NOMO-1 treated with DMSO at 0.1 percent for 48 hours (cell line): ENCODE measurements around the gene KRT6A.

Source experiments
- DNase-seq: peaks from one replicate; lab custom pipeline; 2025; ENCODE audit not compliant: unreplicated experiment; lab: John Stamatoyannopoulos, UW

The KRT6A gene

DNA sequence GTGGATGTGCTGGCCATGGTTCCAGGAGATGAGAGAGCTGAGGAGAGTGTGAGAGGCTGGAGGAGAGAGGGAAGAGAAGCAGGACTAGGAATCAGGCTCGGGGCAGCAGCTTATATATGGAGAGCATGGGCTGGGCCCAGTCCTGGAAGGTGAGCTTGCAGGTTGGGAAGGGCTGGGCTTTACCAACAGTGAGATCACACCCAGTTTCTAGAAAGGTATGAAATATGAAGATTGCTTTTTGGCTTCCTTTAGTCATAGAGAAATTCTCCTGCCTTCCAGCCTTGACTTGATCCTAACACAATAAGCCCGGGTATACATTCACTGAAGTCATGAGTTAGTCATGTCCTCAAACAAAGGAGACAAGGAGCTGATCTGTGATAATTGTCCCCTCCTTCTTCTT is at the start of gene KRT6A:
TSS of gene KRT6A (minus strand) at position 86 of the 400 bp plus-strand sequence. CDS start at position 17, 69 bp downstream.
- DNase-seq = no peak

DNA sequence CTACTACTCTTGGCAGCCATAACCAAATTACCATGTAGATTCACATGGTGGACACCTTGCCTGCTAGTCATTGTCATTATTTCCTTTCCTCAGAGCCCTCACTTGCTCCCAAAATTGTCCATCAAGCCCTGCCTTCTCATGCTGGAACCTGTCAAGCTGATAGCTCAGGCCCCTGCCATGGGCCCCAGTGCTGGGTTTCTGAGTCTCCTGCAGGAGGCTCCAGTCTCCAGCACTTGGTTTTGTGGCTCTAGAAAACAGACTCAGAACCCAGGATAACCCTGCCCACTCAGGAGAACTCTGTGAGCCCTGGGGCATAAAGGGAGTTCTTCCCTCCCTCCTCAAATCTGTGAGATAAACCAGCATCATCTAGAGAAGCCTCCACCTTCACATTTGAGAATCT is 49.1 kb upstream of the KRT6A start:
- DNase-seq = no peak

DNA sequence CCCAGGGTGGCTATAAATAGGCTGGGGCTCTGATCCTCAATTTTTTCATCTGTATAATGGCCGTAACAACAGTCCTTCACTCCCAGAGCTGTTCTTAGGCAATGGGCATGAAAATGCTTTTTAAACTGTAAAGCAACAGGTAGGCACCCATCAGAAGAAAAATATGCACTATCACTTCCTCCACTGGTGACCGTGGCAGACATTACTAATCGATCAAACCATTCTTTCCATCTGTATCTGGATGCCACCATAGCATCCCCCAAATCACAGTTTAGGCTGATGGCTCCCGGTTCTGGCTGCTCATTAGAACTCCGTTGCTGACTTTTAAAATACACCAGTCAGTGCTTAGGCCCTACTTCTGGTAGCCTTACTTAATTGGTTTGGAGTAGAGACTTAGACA is 48.7 kb upstream of the KRT6A start:
- no peak for DNase-seq

DNA sequence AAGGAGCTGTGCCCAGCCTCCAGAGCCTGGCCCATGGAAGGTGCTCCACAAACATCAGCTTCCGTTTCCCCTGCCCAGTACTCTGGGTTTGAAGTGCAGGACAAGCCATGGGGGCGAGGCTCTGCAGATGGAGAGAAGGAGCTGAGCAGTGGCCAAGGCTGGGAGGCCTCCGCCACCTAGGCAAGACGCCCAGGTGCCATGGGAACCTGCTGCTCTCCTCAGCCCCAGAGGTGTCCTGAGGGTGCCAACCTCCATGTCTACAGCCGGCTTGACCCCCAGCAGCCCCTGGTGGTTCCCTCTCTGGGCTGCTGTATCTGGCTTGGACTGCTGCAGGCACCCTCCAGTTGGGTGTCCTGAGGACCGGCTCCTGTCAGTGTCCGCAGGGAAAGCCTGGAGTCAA is 47.5 kb upstream of the KRT6A start:
- DNase-seq = no peak

DNA sequence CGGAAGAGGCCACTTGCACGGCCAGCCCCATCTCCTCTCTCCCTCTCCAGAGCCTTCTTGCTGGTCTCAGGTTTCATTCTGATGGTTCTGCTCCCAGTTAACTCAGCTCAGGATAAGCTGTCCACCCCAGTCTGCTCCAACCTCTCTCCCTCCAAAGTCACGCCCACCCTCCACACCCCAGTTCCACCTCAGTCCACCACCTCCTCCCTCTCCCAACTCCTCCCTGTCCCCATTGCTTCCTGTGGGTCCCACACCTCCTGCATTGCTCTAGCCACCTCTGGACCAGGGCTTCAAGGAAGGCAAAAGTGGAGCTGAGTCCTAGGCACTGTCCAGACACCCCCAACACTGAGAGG is 46.7 kb upstream of the KRT6A start:
- no peak for DNase-seq

DNA sequence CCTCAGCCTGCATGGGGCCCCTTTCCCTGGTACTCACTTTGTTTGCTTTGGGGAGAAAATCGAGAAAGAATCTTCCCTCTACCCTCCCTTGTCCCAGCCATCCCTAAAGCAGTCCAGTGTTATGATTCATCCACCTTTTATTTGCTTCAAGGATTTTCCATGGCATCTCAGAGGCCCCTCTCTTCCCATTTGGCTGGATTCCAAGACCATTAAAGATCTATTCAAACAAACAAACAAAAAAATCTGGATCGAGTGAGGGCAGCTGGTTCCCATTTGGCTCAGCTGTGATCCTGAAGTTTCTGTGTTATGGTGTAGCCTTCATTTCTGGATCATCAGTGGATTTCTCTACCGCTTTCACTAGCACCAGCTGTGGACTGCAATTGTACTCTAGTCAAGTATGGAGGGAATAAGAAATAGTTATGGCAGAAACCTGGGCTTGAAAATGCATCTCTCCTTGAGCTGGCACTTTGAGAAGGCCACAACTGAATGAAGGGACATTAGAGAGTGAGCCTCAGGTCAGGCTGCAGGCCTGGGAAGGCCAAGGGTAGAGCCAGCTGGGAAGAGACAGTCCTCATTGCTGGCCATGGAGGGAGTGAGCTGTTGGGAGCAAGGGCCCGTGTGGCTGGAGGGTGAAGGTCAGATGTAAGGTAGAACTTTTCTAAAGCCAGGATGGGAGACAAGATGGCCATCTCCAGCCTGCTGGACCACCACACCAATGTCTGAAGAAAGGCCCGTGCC is 46.2 kb upstream of the KRT6A start:
- DNase-seq = no peak

DNA sequence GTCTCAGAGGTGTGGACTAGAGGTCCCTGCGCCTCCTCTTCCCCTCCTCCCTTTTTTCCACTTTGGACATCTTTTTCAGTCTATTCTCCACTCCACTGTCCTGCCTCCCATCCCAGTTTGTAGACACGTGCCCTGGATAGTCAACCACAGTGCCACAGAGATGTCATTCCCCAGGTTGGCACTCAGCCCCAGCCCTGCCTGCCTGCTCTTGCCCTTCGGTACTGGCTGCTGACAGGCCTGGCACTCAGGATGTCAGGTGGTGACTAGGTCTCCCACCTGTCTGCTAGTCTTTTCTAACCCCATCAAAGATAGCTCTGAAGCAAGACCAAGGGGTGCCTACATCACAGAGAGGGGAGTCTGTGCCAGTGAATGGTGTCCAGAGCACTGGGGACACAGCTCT is 44.0 kb upstream of the KRT6A start:
- DNase-seq = no peak

DNA sequence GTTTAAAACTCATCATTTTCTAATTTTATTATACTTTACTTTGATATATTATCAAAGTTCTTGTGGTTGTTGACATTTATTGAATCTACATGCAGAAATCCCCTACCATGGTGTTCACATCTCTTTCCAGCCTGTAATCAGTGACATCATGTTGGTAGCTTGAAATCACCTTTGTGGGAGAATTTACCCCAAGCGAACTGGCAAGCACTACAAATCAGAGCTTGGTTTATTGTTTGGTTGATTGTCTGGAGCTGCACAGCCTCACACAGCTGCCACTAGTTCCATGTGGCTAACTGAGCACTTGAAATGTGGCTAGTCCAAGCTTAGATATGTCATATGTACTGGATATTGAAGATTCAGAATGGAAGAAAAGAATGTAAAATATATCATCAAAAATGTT is 42.5 kb upstream of the KRT6A start:
- no peak for DNase-seq

DNA sequence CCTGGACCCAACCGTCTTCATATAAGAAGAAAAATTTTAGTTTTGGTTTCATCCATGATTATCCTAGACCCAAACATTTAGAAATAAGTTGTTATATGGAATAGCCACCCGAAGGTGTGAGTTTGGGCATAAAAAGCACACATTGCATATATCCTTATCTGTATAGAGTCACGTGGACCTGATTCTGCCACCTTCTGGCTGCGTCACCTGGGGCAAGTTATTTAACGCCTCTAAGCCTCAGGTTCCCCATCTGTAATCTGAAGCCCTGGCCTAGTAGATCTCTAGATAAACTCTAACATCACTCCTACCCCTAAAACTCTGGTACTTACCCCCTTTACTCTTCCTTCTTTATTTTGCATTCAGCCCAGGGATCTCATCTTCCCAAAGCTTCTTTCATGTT is 41.4 kb upstream of the KRT6A start:
- no peak for DNase-seq

DNA sequence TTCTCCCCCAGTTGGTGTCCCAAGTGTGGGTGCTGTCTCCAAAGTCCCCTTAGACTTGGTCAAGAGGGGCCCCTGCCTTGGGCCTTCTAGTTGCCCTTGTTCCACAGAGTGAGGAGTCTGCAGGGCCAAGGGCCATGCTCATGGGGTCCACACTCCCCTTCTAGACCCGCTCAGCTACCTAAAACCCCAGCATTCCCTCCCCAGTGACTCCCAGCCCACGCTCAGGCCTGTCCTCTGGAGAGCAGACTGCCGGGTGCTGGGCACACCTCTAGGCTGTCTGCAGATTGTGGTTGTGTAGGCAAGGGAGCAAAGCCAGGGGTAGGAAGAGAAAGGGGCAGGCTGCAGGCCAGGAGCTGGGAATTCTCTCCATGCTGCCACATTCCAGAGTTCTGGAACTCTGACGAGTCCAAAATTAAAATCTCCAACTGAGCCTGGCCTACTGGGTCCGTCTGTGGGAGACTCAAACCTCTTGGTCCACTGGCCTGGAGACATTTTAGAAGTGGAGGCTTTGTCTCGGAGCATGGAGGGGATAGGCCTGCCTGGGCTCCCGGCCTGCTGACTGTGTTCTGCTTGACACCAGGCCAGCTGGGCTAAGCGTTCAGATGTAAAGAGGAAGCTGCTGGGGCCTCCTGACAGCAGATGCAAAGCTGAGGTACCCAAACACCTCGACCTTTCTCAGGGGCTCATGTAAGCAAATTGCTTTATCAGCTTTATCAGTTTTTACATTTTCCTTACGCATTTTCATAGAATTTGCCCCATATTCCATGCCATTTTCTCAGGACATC is 40.8 kb upstream of the KRT6A start:
- DNase-seq = no peak

DNA sequence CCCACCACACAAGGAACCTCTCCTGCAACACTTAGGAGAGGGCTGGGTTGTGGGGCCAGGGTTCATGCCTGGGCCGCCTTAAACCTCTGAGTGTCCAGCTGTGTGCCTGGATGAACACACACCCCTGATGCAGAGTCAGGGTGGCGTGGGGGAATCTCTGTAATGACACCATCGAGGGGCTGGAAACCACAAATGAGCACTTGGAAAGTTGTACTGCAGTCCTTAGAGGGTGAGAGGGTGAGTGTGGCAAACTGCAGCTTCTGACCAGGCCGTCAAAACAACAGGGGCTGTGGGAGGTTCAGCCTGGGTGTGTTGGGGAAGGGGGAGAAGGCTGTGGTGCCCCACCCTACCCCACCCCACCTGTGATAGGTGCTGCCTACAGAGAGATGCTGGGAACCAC is 39.6 kb upstream of the KRT6A start:
- no peak for DNase-seq

DNA sequence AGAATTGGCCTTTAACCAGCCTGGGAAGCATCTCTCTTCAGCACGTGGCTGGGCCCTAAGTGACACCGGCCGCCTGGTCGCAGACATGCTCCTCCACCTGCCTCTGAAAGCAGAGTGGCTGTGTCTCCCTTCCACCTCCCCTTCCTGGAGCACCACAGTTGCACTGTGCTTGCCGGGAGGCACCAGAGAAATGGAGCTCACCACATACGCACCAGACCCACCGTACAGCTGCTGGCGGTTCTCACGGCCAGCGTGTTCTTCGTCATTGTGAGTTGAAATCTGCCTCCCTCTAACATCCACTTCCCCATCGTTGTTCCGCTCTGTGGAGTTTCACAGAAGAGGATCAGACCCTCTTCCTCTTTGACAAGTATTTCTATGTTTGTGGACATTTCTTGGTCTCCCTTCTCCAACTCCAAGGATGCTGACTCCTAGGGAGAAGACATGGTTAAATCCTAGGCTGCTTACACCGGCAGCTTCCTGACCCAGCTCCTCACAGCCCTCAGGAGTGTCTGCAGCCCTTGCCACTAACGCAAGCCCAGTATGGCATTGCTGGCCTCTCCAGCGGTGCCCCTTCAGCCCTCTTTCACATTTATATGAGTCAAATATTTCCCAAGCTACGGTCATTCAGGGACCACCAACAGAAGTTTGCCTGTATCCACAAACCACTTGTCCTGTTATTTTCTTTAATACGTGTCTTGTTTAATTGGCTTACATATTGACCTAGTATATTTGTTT is 38.7 kb upstream of the KRT6A start:
- peak; percentile 70 for DNase-seq

DNA sequence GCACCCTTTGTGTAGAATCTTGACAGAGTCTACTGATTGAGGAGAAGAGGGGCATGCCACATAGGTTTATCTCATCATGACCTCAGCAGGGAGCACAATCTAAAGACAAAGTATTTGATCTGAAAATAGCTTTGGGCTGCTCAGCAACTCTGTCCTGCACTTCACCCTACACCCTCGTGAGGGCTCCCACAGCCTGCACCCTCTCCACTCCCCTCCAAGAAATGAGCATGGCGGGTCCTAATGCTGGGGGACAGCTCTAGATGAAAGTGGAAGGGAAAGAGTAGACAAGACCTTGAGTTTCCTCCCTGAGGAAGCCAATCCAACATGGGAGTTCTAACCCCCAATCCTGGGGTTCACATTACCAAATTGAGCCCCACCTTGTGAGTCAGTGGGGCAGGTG is 37.8 kb upstream of the KRT6A start:
- DNase-seq = no peak

DNA sequence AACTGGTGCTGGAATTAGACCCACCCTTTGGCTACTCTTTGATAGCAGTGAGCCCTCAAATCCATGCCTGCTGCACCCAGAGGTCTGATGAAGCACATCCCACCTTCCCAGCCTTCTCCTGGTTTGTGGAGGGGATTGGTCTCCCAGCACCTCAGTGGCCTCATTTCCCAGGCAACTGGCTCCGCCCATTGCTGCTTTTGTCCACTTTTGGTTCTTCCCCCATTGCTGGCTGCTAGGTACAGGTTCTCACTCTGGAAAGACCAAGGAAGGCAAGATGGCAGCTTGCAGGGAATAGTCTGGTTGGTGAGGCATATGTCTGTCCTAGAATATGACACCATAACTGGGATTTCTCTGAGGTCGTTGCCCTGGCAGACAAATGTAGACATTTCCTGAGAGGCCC is 37.3 kb upstream of the KRT6A start:
- DNase-seq = no peak

DNA sequence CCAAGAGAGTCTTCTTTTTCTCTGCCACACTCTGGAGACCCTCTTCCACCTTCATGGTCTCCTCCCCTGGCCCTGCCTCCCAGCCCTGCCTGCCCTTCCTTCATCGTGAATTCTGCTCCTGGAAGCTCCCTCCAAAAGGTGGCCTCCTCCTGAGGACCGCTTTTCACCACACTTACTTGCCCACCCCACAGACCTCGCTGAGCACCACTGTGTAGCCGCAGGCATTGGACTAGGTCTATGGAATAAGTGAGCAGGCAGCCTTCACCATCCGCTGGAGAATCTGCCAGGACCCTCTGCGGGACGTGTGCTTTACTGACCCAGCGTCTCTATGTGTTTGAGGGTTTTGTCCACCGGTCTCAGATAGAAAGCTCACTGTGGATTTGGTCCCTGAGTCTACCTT is 36.8 kb upstream of the KRT6A start:
- no peak for DNase-seq

DNA sequence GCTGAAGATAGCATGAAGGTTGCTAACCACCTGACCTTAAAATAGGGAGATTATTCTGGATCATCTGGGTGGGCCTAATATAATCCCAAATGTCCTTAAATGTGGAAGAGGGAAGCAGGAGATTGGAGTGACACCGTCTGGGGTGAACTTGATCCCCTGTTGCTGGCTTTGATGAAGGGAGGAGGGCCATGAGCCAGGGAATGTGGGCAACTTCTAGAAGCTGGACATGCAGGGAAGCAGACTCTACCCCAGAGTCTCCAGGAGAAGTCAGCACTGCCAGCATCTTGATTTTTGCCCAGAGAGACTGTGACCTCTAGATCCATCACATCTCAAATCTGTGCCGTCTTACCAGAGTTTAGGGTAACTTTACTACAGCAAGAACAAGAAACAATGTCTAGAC is 36.4 kb upstream of the KRT6A start:
- DNase-seq = no peak

DNA sequence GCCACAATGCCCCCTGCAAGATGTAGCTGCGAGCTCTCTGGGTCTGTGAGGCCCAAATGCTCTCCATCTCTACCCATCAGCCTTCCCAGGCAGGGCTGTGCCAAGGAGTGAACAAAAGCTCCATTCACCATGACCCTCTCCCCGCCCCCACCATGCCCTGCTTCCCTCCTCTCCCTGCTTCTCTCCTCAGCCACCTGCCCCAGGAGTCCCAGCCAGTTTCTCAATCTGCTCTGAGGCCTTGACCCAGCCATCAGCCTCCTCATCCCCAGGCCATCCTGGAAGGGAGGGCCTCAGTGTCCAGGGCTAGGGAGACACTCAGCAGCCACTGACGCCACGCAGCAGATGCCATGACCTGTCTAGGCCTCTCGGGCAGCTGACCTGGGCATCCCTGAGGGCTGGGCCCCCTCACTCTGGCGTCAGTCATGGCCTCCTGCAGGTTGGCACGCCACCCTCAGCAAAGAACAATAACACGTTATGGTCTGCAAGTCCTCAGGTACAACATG is 35.6 kb upstream of the KRT6A start:
- no peak for DNase-seq

DNA sequence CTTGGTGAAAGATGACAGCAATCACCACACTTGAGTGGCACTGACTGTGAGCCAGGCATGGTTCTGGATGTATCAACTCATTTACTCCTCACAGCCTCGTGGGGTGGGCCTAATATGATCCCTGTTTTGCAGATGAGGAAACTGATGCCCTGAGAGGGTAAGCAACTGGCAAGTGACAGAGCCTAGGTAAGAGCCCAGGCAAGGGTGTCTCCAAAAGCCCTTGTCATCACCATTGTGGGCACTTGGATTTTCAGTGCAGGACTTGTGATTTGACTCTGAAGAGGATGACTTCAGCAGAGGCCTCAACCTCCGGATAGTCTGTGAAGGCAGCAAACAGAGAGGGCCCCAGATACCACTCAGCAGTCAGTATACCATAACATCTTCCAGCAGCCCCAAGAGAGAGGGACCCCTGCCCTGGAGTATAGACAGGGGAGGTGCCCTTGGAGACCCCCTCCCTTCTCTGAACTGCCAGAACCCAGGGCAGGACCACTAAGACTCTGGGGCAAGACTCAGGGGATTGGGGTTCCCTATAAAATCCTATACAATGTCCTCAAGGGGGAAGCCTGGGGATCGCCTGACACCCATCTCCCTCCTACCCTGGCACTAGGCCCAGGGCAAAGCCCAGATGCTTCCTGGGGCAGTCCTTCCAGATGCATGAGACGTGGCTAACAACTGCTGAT is 34.2 kb upstream of the KRT6A start:
- no peak for DNase-seq

DNA sequence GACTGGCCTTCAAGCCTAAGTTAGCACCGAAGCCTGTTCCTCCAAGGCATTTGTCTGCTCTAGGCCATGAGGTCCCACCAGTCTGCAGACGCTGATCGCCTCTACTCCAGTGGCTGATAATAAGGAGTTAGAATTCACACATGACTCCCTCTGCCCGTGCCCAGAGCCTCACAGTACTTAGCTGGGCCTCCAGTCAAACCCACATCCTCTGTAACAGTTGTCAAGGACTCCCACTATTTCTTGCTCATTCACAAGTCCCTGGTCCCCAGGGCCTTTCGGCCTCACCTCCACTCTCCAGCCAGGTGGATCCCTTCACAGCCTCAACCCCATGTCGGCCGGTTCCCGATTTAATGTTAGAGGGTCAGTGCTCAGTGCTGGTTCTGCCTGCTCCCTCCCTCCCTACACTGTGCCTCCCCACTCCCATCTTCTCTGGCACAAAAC is 33.5 kb upstream of the KRT6A start:
- no peak for DNase-seq

DNA sequence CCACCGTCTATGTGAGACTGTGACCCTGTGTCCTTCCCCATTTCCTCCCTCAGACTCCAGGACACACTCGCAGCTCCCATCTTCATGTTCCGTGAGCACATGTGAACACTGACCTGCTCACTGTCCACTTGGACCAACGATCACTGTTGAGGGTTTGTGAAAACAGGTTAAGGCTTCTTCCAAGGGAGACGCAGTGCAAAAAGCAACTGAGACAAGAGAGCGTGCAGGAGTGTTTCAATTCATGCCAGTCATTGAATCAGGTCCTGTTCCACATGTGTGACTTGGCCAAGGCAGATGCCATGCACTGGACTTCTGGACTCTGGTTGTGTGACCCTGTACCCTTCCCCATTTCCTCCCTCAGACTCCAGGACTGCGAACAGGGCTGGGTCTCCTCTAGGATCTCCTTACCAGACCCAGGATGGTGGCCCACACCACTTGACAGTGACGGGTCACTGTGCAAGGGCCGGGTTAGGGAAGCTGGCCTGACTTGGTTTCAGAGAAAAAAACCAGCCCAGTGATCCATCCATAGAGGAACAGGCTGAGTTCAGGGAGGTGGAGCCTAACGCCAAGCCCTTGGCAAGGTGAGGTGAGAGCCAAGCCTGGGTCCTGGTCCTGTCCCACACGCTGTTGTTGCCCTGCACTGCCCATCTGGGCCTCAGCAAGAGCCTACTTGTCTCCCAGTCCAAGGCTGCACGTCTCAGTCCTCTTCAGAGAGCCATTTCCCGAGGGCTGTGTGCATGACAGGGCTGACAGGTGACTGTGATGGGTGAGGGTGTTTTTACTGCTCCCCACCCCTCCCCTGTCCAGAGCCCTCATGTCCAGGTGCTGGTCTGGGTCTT is 32.8 kb upstream of the KRT6A start:
- DNase-seq = no peak
